Endothelial cell of hepatic sinusoid (primary cell): ENCODE data around the gene LYST.
"Not testable (repeated sequence)": the region's sequence is repeated elsewhere in the genome, so short reads cannot be mapped to it uniquely, and the experiment has no call there.

Source experiments
- in situ Hi-C: cut with HindIII; loops from 2 replicates; pipeline ENCODE4 v1.10.0; 2017; ENCODE audit warnings: low sequenced_read_pairs

Gene LYST, protein sequence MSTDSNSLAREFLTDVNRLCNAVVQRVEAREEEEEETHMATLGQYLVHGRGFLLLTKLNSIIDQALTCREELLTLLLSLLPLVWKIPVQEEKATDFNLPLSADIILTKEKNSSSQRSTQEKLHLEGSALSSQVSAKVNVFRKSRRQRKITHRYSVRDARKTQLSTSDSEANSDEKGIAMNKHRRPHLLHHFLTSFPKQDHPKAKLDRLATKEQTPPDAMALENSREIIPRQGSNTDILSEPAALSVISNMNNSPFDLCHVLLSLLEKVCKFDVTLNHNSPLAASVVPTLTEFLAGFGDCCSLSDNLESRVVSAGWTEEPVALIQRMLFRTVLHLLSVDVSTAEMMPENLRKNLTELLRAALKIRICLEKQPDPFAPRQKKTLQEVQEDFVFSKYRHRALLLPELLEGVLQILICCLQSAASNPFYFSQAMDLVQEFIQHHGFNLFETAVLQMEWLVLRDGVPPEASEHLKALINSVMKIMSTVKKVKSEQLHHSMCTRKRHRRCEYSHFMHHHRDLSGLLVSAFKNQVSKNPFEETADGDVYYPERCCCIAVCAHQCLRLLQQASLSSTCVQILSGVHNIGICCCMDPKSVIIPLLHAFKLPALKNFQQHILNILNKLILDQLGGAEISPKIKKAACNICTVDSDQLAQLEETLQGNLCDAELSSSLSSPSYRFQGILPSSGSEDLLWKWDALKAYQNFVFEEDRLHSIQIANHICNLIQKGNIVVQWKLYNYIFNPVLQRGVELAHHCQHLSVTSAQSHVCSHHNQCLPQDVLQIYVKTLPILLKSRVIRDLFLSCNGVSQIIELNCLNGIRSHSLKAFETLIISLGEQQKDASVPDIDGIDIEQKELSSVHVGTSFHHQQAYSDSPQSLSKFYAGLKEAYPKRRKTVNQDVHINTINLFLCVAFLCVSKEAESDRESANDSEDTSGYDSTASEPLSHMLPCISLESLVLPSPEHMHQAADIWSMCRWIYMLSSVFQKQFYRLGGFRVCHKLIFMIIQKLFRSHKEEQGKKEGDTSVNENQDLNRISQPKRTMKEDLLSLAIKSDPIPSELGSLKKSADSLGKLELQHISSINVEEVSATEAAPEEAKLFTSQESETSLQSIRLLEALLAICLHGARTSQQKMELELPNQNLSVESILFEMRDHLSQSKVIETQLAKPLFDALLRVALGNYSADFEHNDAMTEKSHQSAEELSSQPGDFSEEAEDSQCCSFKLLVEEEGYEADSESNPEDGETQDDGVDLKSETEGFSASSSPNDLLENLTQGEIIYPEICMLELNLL (N-terminal part only)

DNA sequence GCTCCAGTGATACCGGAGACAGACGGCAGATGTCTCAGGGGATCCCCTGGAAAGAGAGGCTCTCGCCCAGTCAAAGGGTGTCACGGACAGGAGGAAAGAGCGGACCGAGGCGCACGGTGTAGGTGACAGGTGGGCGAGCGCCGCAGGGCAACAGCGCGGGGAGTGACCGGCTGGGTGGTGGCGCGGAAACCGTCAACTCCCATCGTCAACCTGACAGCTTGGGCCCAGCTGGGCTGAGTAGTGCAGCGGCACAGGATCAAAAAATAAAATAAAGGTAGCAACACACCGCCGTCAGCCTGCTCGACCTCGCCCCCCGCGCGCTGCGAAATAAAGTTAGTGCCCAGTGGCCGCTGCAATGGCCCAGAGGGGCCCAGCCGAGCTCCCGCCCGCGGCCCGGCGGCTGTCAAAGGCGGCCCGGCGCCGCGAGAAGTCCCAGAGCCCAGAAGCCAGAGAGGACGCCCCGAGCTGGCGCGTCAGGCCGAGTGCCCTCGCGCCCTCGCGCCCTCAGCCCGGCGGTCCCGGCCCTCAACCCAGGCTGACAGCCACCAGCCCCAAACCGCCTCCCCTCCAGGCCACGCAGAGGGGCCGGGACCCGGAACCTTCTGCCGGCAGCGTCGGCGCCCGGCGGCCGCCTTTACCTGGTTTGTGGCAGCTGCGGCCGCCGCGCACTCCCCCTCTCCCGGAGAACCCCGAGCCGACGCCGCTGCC is at the start of gene LYST:
Gene LYST (minus strand): TSS at position 702 of the 708 bp plus-strand sequence. CDS start 36,489 bp downstream, outside the sequence.
- in situ Hi-C loops: loop anchor here (5.0 kb wide), 1 partner anchor 106 kb away; no protein-coding TSS in a partner anchor

DNA sequence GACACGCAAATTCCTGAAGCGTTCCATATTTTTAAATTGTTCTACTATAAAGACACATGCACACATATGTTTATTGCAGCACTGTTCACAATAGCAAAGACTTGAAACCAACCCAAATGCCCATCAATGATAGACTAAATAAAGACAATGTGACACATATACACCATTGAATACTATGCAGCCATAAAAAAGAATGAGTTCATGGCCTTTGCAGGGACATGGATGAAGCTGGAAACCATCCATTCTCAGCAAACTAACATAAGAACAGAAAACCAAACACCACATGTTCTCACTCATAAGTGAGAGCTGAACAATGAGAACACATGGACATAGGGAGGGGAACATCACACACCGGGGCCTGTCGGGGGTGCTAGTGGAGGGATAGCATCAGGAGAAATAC is 48.8 kb upstream of the LYST start:
- in situ Hi-C loops: loop anchor here (5.0 kb wide), 1 partner anchor 77 kb away; no protein-coding TSS in a partner anchor

DNA sequence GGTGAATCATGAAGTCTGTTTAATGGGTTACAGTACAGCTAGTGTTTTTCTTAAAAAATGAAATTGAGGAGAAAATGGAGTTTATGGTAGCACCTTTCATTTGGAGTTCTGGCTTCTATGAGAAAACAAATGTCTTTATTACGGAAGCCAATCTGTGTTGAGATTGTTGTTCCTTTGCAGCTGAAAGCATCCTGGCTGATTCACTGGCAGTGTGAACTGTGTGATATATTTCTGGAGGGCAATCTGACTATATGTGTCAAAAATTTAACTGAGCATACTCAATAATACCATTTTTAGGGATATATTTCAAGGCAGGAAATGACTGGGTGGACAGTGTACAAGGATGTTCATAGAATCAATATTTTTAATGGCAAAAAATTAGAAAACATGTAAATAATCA is 46.6 kb upstream of the LYST start:
- in situ Hi-C loops: no loop called here

- in situ Hi-C loops: no loop called here
These were observed 45.2 kb upstream of the LYST start for GRCh38 chr1:235911876-235912275.

DNA sequence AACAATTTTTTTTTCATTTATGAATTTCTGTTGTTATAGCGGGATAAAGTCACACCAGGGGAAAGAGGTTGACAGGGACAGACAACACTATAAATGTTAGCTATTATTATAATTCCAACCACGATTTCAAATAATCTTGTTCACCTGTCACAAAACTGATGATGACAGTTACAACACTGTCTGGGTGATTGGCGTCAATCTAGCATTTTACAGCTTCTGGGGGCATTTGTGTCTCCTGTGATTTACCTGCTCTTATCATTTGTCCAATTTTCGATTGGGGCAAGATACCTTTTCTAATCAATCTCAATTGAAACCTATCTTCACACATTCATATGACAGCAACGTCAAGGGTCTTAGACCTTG is 44.6 kb upstream of the LYST start:
- in situ Hi-C loops: no loop called here

GRCh38 chr1:235910357-235911299 is 43.9 kb upstream of the LYST start:
- in situ Hi-C loops: no loop called here

- in situ Hi-C loops: no loop called here
These were observed 42.2 kb upstream of the LYST start for GRCh38 chr1:235908742-235909520.

GRCh38 chr1:235907897-235908240 is 41.2 kb upstream of the LYST start:
- in situ Hi-C loops: no loop called here

DNA sequence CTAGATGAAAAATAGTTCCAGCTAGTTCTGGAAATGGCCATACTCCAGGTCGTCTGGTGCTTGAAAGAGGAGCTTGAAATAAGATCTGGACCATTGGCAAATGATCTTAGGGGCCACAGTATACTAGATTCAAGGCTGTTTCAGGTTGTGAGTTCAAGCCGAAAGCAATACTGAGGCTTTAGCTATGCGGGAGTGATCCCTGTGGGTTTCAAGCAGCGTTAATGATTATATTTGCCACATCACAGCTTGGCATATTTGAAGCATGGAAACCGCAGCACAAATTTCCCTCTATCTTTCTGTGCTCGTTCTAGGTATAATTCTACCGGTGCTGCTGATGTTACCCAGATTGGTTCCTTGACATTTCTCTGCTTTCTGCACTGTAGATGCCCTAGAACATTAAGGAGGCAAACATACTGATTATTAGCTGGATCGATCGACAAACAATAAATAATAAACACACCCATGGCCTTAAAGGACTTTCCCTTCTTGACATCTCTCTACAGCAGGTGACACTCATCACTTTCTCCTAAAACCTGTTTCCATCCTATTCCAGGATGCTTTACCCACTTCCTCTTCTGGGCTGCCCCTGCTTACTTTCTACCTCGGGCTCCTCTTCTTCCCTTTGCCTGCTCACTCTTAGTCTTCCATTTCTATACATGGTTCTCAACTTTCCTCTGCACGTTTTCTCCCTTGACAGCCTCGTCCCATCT is 40.6 kb upstream of the LYST start:
- in situ Hi-C loops: no loop called here

DNA sequence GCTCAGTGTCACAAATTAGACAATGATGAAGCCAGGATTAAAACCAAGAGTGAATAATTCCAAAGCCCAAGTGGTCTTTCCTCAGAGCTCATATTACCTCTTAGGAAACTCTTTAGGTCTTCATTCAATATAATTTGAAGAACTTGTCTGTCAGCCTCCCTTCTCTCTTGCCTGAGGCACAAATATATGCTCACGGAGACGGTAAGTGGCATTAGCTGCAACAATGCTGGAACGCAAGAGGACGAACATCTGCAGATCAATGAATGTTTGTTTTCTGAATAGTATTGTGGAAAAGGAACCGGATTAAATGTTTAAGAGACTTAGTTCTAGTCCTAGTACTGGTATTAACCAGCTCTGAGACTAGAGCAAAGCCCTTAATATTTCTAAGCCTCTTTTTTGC is 39.7 kb upstream of the LYST start:
- in situ Hi-C loops: no loop called here

- in situ Hi-C loops: not testable (repeated sequence)
These were observed 37.1 kb upstream of the LYST start for GRCh38 chr1:235903809-235904208.

GRCh38 chr1:235902677-235903542 is 36.2 kb upstream of the LYST start:
- in situ Hi-C loops: no loop called here

- in situ Hi-C loops: no loop called here
These were observed 34.8 kb upstream of the LYST start for GRCh38 chr1:235901461-235901860.

- in situ Hi-C loops: no loop called here
These were observed 31.4 kb upstream of the LYST start for GRCh38 chr1:235898126-235898525.

GRCh38 chr1:235893840-235894239 is 27.1 kb upstream of the LYST start:
- in situ Hi-C loops: no loop called here

DNA sequence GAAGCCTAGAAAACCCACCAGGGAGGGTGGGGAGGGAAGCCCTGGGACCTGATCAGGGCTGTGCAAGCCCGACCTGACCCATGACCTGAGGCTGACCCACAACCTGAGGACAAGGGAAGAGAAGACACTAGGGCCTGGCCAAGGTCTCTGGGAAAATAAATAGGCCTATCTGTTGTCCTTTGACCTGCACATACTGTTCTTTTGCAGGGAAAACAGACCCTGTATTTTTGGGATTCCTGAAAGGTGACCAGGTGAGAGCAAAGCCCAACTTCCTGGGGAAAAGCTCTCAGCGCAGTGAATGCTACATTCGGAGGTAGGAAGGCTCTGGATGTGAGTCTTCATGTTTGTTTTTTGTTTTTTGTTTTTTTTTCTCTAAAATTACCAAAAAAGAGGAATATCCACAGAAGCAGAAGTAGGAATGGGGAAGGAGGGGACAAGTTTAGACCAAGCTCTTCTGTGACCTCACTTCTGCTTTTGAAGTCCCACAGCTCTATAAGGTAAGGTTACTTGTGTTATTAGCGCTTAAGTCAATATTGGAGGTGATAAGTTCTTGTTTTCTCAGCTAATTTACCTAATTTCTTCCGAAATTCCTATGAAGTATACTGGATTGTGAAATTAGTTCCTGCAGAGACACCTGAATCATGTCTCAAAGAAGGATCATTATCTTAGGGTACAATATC is 26.2 kb upstream of the LYST start:
- in situ Hi-C loops: no loop called here

- in situ Hi-C loops: no loop called here
These were observed 25.5 kb upstream of the LYST start for GRCh38 chr1:235892202-235892601.
